Activated naive CD8-positive, alpha-beta T cell treated with anti-CD3 and anti-CD28 coated beads, Interleukin-2, amount 10 ng/mL, durations not matched to agents 7 days and 5 days (primary cell): ENCODE results near the gene TIMP3. TPM values are rescaled to one million over a fixed set of nuclear protein-coding genes. Genes with fewer than 3 reads are reported as not detected.
"Not testable (repeated sequence)": the region's sequence is repeated elsewhere in the genome, so short reads cannot be mapped to it uniquely, and the experiment has no call there.

Experiments used
- ATAC-seq: fragments of 150-1000 bp; cut with Tn5 transposase; one replicate; pipeline ENCODE4 v1.10.0; 2021; ENCODE audit warnings: low read depth, moderate library complexity
- POLR2A ChIA-PET: fragments of 350-600 bp; sonication (Branson Sonifier 250); formaldehyde crosslinking; loops from one replicate; lab custom pipeline; 2021; ENCODE audit warnings: antibody characterized with exemption; lab: Charles Lee
- DNase-seq: peaks from one replicate; pipeline ENCODE4 v3.0.0; 2021
- H3K27ac Mint-ChIP-seq: one replicate; pipeline ENCODE4 v1.8.0; 2022; ENCODE audit warnings: mild to moderate bottlenecking, mixed read lengths
- H3K27me3 Mint-ChIP-seq: one replicate; pipeline ENCODE4 v1.8.0; 2022; ENCODE audit warnings: mild to moderate bottlenecking, moderate library complexity, mixed read lengths
- H3K36me3 Mint-ChIP-seq: one replicate; pipeline ENCODE4 v1.8.0; 2021; ENCODE audit warnings: mild to moderate bottlenecking, mixed read lengths
- H3K4me1 Mint-ChIP-seq: one replicate; pipeline ENCODE4 v1.8.0; 2021; ENCODE audit warnings: mixed read lengths
- H3K4me3 Mint-ChIP-seq: one replicate; pipeline ENCODE4 v1.8.0; 2022; ENCODE audit warnings: mild to moderate bottlenecking, moderate library complexity, mixed read lengths
- H3K9me3 Mint-ChIP-seq: one replicate; pipeline ENCODE4 v1.8.0; 2021; ENCODE audit warnings: mixed read lengths
- total RNA-seq, 2 experiments: library from RNA; stranded (reverse); gene quantifications; one replicate each; pipeline ENCODE4 v1.2.3, GENCODE V29; 2021

Gene TIMP3
- under 1 TPM; 0.36 to 0.37 TPM for total RNA-seq

DNA sequence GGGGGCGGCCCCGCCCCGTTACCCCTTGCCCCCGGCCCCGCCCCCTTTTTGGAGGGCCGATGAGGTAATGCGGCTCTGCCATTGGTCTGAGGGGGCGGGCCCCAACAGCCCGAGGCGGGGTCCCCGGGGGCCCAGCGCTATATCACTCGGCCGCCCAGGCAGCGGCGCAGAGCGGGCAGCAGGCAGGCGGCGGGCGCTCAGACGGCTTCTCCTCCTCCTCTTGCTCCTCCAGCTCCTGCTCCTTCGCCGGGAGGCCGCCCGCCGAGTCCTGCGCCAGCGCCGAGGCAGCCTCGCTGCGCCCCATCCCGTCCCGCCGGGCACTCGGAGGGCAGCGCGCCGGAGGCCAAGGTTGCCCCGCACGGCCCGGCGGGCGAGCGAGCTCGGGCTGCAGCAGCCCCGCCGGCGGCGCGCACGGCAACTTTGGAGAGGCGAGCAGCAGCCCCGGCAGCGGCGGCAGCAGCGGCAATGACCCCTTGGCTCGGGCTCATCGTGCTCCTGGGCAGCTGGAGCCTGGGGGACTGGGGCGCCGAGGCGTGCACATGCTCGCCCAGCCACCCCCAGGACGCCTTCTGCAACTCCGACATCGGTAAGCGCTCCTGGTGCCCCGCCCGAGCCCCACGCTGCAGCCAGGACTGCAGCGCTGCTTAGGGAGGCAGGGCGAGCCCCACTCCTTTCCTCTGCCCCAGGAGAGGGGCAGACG, at the start of gene TIMP3:
TSS of gene TIMP3 (plus strand) at position 169 of the 700 bp plus-strand sequence. CDS start at position 466, 297 bp downstream.
- DNase-seq: peak; percentile 30

GRCh38 chr22:32752326-32752725, 49.2 kb upstream of the TIMP3 start:
- no peak for DNase-seq
- POLR2A ChIA-PET: no interaction called here
- peaks cover 1% of the 10 kb centered on the region for H3K9me3 Mint-ChIP-seq
- no peaks in the 10 kb centered on the region for H3K27me3 Mint-ChIP-seq
- no peaks in the 10 kb centered on the region for H3K36me3 Mint-ChIP-seq
- H3K27ac Mint-ChIP-seq: no peak overlapping the region
- H3K4me3 Mint-ChIP-seq: no peak overlapping the region
- no peak for ATAC-seq
- no peaks in the 10 kb centered on the region for H3K4me1 Mint-ChIP-seq

More for the DNA sequence above, at the start of gene TIMP3:
- Mint-ChIP-seq H3K27me3 (peaks cover 69% of the 10 kb centered on the region), H3K36me3 (no peaks in the 10 kb centered on the region), H3K4me1 (peaks cover 1% of the 10 kb centered on the region), H3K4me3 (no peak within 1 kb of the TSS), H3K27ac (no peak within 1 kb of the TSS), H3K9me3 (no peaks in the 10 kb centered on the region)
- ATAC-seq: no peak
- POLR2A ChIA-PET: no interaction called here

DNA sequence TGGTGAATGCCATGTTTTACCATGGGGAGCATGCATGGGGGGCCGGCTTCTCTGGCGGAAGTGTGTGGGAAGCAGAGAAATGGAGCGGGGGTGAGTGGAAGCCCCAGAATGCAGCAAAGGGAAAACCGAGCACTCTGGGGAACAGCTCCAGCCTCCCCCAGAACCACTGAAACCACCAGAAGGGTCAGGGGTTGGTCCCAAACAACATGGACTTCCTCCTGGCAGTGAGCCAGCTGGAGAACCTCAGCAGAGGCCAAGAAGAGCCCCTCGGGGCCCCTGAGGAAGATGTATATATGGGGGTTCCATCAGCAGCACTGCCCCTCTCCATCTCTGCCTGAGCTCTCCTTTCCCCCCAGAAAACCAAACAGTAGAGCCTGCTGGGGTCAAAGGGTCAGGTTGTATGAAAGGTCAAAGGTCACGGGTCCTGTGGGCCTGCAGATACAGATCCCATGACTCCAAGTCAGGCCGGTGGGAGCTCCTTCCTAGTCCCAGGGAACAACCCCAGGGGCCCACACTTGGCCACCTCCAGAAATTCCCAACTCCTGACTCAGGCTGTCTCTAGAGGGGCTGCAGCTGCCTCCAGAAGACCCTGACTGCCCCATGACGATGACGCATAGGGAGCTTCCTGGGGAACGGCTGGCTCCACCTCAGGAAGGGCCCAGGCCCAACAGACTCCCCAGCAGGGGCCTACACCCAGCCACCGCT, 48.5 kb upstream of the TIMP3 start:
- H3K27me3 Mint-ChIP-seq: no peaks in the 10 kb centered on the region
- no peak for DNase-seq
- H3K9me3 Mint-ChIP-seq: peaks cover 1% of the 10 kb centered on the region
- H3K4me3 Mint-ChIP-seq: no peak overlapping the region
- no peak for ATAC-seq
- H3K4me1 Mint-ChIP-seq: no peaks in the 10 kb centered on the region
- H3K36me3 Mint-ChIP-seq: no peaks in the 10 kb centered on the region
- no peak overlapping the region for H3K27ac Mint-ChIP-seq
- POLR2A ChIA-PET: no interaction called here

DNA sequence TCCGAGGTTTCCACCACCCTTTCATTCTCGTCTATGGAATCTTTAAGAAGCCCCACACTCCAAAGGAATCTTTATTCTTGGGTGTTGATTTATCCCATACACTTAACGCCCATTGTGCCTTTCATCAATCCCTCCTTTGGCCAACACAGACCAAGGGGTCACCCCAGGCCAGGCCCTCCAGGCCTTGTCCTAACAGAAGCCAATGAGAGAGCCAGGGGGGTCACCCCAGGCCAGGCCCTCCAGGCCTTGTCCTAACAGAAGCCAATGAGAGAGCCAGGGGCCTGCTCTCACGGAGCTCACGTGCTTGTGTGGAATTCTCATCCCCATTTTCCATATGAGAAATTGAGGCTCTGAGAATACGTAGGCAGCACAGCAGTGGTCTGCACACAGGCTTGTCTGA, 47.9 kb upstream of the TIMP3 start:
- ATAC-seq (no peak), DNase-seq (no peak)
- H3K27me3 Mint-ChIP-seq: no peaks in the 10 kb centered on the region
- H3K9me3 Mint-ChIP-seq: peaks cover 1% of the 10 kb centered on the region
- POLR2A ChIA-PET: no interaction called here
- H3K27ac Mint-ChIP-seq: no peak overlapping the region
- no peaks in the 10 kb centered on the region for H3K4me1 Mint-ChIP-seq
- no peaks in the 10 kb centered on the region for H3K36me3 Mint-ChIP-seq
- no peak overlapping the region for H3K4me3 Mint-ChIP-seq

DNA sequence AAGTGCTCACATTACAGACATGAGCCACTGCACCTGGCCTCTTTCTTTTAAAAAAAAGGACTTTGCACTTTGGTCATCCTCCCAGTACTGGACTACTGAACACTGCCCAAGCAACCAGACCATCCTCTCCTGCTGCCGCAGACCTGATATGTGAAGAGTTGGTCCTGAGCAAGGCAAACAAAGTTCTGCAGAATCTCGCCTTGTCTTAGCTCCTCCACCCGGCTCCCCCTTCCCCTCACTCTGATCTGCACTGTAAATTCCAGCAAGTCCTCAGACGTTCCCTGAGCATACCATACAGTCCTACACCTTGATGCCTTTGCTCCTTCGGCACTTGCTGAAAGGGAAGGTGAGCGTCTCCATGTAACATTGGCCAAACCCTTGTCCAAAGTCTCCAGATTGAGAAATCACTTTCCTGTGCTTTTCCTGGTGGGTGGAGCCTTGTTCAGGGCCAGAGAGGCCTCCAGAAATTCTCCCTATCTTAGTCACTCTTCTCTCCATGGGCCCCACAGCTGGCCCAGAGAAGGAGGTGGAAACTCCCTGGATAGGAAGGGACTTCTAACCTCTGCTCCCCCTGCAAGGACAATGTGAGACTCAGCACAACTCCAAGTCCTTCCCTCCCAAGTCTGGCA, 47.0 kb upstream of the TIMP3 start:
- POLR2A ChIA-PET: no interaction called here
- ATAC-seq: no peak
- peaks cover 1% of the 10 kb centered on the region for H3K9me3 Mint-ChIP-seq

GRCh38 chr22:32757086-32757762, 44.3 kb upstream of the TIMP3 start:
- H3K36me3 Mint-ChIP-seq, DNase-seq, H3K4me1 Mint-ChIP-seq, ATAC-seq, H3K4me3 Mint-ChIP-seq, H3K27ac Mint-ChIP-seq, POLR2A ChIA-PET, H3K9me3 Mint-ChIP-seq: not testable (repeated sequence)
- H3K27me3 Mint-ChIP-seq: peaks cover 11% of the 10 kb centered on the region

More for the DNA sequence above, 47.0 kb upstream of the TIMP3 start:
- Mint-ChIP-seq H3K27me3 (no peaks in the 10 kb centered on the region), H3K4me1 (no peaks in the 10 kb centered on the region), H3K36me3 (no peaks in the 10 kb centered on the region), H3K4me3 (no peak overlapping the region), H3K27ac (no peak overlapping the region)
- DNase-seq: no peak

- ATAC-seq (no peak), DNase-seq (no peak)
- Mint-ChIP-seq H3K27me3 (peaks cover 18% of the 10 kb centered on the region), H3K36me3 (no peaks in the 10 kb centered on the region), H3K4me3 (no peak overlapping the region), H3K27ac (no peak overlapping the region), H3K4me1 (no peaks in the 10 kb centered on the region), H3K9me3 (peaks cover 1% of the 10 kb centered on the region)
- POLR2A ChIA-PET: no interaction called here
Observed at GRCh38 chr22:32758866-32759385, 42.6 kb upstream of the TIMP3 start.

DNA sequence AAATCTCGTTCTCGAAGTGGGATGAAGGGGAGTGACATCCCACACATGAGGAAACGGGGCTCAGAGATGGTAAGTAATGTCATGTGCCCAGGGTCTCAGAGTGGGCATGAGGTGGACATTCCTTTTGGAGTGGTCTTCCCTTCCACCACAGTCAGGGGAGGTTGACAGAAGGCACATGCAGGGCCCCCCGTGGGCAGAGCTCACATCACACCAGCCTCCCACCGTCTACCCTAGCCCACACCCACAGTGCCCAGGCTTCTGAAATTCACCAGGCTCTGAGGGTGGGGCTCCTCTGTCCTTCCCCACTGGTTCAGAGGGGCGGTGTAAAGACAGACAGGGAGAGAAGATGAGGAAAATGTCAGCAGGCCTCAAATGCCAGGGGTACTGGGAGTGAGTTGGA, 41.1 kb upstream of the TIMP3 start:
- no peak for ATAC-seq
- H3K4me1 Mint-ChIP-seq: no peaks in the 10 kb centered on the region
- no peaks in the 10 kb centered on the region for H3K36me3 Mint-ChIP-seq
- H3K27me3 Mint-ChIP-seq: peaks cover 20% of the 10 kb centered on the region
- no peak overlapping the region for H3K27ac Mint-ChIP-seq
- no peak overlapping the region for H3K4me3 Mint-ChIP-seq
- POLR2A ChIA-PET: no interaction called here
- peaks cover 1% of the 10 kb centered on the region for H3K9me3 Mint-ChIP-seq
- DNase-seq: no peak

DNA sequence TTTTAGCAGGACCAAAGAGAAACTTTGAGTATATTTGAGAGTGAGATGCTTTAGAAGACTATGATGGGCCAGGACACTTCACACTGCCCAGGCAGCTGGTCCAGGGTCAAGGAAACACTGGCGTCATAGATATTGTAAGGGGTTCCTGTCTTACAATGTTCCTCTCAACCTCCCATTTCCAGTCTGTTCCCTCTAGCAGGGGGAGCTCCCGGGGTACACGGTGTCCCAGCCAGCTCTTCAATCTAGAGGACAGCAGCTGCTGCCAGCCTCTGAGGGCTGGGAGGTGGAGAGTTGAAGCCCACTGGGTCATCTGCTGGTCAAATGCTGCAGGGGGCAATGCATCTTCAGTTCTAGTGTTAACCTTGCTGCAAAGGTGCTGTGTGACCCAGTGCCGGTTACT, 40.7 kb upstream of the TIMP3 start:
- no peaks in the 10 kb centered on the region for H3K9me3 Mint-ChIP-seq
- peaks cover 23% of the 10 kb centered on the region for H3K27me3 Mint-ChIP-seq
- ATAC-seq (no peak), DNase-seq (no peak)
- no peak overlapping the region for H3K27ac Mint-ChIP-seq
- POLR2A ChIA-PET: no interaction called here
- H3K4me3 Mint-ChIP-seq: no peak overlapping the region
- no peaks in the 10 kb centered on the region for H3K36me3 Mint-ChIP-seq
- no peaks in the 10 kb centered on the region for H3K4me1 Mint-ChIP-seq

DNA sequence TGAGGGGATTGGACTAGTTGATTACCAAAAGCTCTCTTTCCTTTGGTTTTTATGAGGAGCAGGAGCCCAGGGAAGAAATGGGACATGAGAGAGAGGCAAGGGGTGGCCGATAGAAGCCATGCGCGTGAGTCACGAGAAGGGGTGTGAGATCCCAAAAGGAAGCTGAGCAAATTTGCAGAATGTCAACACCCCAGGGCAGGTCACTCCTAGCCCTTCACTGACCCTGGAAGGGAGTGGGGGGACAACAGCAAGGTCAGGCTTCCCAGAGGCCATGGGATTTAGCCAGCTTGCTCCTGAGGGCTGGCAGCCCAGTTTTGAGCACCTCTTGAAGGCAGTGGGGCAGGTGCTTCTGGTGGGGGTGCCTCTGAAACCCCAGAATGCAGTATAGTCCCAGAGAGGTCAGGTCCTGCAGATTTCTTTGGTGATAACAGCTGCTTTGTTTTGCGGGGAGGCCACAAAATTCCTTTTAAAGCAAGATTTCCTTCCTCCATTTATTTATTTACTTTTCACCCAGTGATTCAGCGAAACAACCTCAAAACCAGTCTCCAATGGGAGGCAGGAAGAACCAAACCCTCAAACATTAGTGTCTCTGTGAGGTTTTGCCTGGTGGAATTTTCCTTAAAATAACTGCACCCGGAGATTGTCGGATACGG, 40.1 kb upstream of the TIMP3 start:
- DNase-seq (no peak), ATAC-seq (no peak)
- H3K27ac Mint-ChIP-seq: no peak overlapping the region
- no peaks in the 10 kb centered on the region for H3K36me3 Mint-ChIP-seq
- H3K4me3 Mint-ChIP-seq: no peak overlapping the region
- H3K27me3 Mint-ChIP-seq: peaks cover 25% of the 10 kb centered on the region
- POLR2A ChIA-PET: no interaction called here
- no peaks in the 10 kb centered on the region for H3K4me1 Mint-ChIP-seq
- H3K9me3 Mint-ChIP-seq: no peaks in the 10 kb centered on the region

- ATAC-seq (no peak), DNase-seq (no peak)
- POLR2A ChIA-PET: no interaction called here
- H3K27ac Mint-ChIP-seq: no peak overlapping the region
- peaks cover 25% of the 10 kb centered on the region for H3K27me3 Mint-ChIP-seq
- H3K4me1 Mint-ChIP-seq: no peaks in the 10 kb centered on the region
- no peak overlapping the region for H3K4me3 Mint-ChIP-seq
- no peaks in the 10 kb centered on the region for H3K9me3 Mint-ChIP-seq
- H3K36me3 Mint-ChIP-seq: no peaks in the 10 kb centered on the region
Observed at GRCh38 chr22:32764330-32765131, 37.0 kb upstream of the TIMP3 start.

DNA sequence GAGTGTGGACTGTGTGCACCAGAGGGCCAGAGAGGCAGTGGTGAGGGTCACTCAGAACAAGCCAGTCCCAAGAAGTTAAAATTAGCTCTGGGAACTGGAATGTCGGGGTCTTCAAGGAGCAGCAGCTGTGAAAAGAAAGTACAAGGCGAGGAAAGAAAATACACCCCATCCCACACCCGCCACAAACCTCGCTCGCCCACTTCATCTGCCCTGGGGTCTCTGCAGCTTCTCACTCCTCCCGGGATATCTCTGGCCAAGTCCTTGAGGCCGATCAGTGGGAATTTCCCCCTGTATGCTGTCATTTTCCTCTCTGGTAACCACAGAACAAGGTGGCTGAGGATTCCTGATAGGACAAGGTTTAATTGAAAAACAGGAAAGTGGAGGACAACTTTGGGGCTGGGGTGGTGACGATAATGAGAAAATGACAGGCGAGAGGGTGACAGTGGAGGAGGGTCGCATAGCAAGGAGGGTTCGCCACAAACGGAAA, 36.3 kb upstream of the TIMP3 start:
- Mint-ChIP-seq H3K4me1 (no peaks in the 10 kb centered on the region), H3K9me3 (no peaks in the 10 kb centered on the region), H3K4me3 (no peak overlapping the region), H3K27ac (no peak overlapping the region), H3K36me3 (no peaks in the 10 kb centered on the region), H3K27me3 (peaks cover 25% of the 10 kb centered on the region)
- POLR2A ChIA-PET: no interaction called here
- no peak for DNase-seq
- ATAC-seq: no peak
